Hepatocyte (in vitro differentiated cells): Measurements from ENCODE around the gene KCTD13.

Experiments used
- CTCF ChIP-seq: fragments of 200-600 bp; sonication (generic); IDR thresholded peaks from 2 replicates; pipeline ENCODE4 v1.5.1; 2016; ENCODE audit warnings: antibody characterized with exemption, mild to moderate bottlenecking; ENCODE audit not compliant: poor library complexity
- EZH2 ChIP-seq: fragments of 200-600 bp; sonication (generic); IDR thresholded peaks from 2 replicates; pipeline ENCODE4 v1.6.1; 2016; ENCODE audit warnings: antibody characterized with exemption, mild to moderate bottlenecking, borderline replicate concordance

- TF ChIP-seq EZH2 = no peak
- TF ChIP-seq CTCF = no peak
These were observed 9.0 kb downstream of the KCTD13 start for GRCh38 chr16:29916979-29917378.
